Heart left ventricle (tissue), 13 donors: Measurements from ENCODE around the gene CDH13.

Source experiments
- CTCF ChIP-seq, 12 donors: fragments of 200-600 bp; sonication (generic) in 4 of 12; IDR thresholded peaks; one replicate each; pipeline versions ENCODE4 v1.5.0 to v1.8.0; 2018 to 2022; ENCODE audit warnings: antibody characterized with exemption in 12 of 12, mild to moderate bottlenecking in 5 of 12
- POLR2A ChIP-seq, 2 donors: fragments of 450-650 bp; IDR thresholded peaks; one replicate each; pipeline ENCODE4 v1.6.1; 2017; ENCODE audit warnings: antibody characterized with exemption in 2 of 2, mild to moderate bottlenecking in 2 of 2, moderate library complexity in 2 of 2
- donor health status: ischemic (EF 13 %, LVEDD 7.1; RV severe dilation, severe dysfunction).
- donor health status: DM: no; HTN: yes; CAD: no.
- donor health status: DM: no; HTN: no; CAD: no.
- donor health status: ischemic (EF 25% LVEDD 6.9; RV normal size, moderate dysfunction).
- donor health status: ischemic (EF 25% LVEDD 5.7; RV mildly dilated, moderate dysfunction).
- donor health status: ischemic (EF 35%, LVEDD 5.7; RV mildly dilated, moderate dysfunction).
- donor health status: nonischemic (EF 11% LVEDD 7.7; RV severe dilation, severe dysfunction).
- donor health status: DM: yes; HTN: yes; CAD: no.
- donor health status: PGD.
- donor health status: ischemic (EF 29% LVEDD 5.4; RV normal size, mild dysfunction).
- donor health status: nonischemic (EF 23%, LVEDD 6.1; RV moderate dilation, normal function).

- TF ChIP-seq CTCF (IDR thresholded peaks at IDR 0.05) (no peak), POLR2A (IDR thresholded peaks at IDR 0.05) (no peak)
These were observed 739.5 kb downstream of the CDH13 start for GRCh38 chr16:83366228-83366627.
